GM20431 (cell line): ENCODE results near the gene NUDT16L1.
"Not testable (repeated sequence)": the region's sequence is repeated elsewhere in the genome, so short reads cannot be mapped to it uniquely, and the experiment has no call there.

Experiments
- in situ Hi-C: fragments of 300-500 bp; cut with MseI, MboI; formaldehyde crosslinking; loops from one replicate; pipeline ENCODE4 v1.15.0; 2020; ENCODE audit warnings: low sequenced_read_pairs; ENCODE audit not compliant: unreplicated experiment

NUDT16L1 gene

DNA sequence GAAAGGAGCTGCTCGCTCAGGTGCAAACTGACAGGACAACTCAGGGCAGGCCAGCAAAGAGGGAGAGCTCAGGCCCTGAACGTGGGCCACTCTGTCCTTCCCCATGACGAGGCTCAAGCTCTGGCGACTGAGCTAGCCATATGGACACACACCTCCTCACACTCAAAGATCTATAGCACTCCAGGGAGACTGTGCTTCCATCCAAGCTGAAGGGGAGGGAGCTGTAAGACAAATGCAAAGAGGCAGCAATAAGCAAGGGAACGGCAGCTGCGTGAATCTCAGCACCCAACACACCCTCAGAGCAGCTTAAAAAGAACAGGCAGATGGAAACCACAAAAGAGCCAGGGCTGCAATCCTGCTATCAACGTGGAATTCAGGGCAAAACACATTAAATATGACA is 13.5 kb downstream of the NUDT16L1 start:
- in situ Hi-C loops: no loop called here

DNA sequence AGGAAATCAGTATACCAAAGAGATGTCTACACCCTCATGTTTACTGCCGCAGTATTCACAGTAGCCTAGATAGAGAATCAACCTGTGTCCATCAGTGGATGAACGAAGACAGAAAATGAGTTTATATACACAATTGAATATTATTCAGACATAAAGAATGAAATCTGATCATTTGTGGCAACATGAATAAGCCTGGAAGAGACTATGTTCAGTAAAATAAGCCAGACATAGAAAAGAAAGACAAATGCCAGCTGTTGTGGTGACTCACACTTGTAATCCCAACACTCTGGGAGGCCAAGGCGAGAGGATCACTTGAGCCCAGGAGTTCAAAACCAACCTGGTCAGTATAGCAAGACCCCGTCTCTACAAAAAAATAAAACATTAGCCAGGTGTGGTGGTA is 16.1 kb downstream of the NUDT16L1 start:
- in situ Hi-C loops: no loop called here

DNA sequence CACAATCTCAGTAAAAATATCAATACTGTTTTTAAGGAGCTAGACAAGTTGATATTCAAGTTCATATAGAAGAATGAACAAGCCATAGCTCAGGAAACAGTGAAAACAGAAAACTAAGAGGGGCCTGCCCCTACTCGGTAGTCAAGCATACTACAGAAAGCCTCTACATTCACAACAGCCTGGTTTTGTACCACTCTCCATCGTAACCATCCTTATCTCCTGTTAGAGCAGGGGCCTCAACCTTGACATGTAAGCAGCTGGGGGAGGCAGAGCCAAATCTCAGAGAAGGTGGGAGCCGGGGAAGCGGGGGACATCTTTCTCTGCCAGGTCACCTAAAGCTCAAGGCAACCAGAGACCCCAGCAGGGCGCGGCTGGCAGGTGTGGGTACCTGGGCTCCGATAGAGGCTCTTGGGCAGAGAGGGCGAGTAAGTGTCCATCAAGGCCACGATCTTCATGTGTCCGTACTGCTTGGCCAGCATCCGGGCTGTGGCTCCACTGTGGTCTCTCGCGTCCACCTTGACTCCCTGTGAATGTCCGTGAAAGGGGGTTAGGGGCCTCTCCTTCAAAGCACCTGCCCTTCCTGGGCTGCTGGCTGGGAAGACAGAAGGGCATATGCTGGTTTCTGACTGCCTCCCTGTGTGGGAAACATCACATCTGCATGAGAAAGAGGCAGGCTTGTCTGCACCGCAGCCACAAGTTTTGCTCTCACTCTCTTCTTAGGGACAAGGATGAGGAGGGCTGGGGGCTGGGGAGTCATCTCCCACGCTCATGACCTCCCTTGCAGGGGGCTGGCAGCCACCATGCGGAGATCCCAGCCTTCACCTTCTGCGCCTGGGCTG is 20.5 kb downstream of the NUDT16L1 start:
- in situ Hi-C loops: no loop called here

DNA sequence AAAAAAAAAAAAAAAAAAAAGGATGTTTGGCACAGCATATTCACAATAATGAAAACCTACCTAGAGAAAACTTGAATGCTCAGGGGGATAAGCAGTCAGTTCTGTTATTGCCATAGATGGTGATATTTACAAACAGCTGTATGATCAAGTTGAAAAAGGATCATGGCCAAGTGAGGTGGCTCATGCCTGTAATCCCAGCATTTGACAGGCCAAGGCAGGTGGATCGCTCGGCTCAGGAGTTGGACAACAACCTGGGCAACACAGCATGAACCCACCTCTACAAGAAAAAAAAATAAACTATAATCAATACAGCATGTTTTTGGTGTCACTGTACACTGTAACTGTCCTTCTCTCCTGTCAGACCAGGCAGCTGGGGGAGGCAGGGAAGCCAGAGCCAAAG is 21.6 kb downstream of the NUDT16L1 start:
- in situ Hi-C loops: no loop called here

DNA sequence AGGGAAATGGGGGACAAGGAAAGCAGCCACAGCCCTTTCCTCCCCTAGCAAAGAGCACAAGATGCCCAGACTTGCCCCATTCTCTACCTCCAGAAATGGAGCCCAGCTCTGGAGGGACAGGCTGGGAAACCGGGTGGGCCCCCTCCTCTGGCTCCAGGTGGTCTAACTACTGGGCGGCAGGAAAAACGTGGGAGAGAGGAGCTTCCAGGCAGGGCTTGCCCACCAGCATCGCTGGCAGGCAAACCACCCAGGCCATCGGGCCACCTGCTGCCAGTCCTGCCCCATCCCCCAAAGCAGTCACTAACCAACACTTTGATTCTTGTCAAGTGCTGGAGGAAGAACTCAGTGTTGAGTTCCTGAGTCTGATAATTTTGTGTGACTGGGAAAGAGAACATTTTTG is 25.1 kb downstream of the NUDT16L1 start:
- in situ Hi-C loops: no loop called here

DNA sequence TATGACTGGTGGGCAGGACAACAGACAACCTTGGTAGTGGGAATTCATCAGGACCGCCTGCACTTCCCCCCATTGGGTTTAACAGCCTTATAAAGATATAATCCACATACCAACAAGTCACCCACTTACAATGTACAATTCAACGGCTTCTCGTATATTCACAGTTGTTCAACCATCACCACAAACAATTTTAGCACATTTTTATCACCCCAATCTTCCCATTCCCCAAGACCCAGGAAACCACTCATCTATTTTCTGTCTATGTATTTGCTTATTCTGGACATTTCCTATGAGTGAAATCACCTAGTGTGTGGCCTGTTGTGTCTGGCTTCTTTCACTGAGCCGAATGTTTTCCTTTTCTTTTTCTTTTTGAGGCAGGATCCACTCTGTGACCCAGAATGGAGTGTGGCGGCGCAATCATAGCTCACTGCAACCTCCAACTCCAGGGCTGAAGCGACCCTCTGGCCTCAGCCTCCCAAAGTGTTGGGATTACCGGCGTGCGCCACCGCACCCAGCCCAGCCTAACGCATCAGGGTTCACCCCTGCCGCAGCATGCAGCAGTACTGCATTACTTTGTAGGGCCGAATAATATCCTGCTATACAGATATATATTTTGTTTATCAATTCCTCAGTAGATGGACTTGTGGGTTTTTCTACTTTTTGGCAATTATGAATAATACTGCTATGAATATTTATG is 29.9 kb downstream of the NUDT16L1 start:
- in situ Hi-C loops: no loop called here

DNA sequence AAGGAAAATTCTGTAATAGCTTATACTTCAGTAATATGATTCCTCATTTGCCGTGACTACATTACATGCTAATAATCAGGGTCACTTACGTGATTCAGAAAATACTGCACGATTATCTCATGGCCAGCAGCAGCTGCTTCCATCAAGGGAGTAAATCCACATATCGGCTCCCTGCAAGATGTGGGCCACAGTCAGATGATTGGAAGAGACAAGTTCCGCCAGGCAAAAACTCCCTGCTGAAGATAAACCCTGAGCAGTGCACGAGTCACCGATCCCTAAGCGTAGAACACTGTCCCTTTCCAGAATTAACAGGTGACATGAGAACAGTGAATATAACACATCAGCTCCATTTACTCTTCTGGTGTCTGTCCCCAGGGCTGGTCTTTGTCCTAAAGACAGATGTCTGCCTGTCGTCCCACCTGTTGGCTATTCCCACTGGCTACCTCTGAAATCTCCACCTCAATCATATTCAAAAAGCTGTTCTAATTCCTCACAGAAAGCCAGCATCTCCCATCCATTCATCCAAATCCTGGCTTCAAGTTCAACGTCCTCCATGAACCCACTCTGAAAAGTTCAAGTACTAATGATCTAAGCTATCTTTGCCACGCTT is 31.4 kb downstream of the NUDT16L1 start:
- in situ Hi-C loops: no loop called here

DNA sequence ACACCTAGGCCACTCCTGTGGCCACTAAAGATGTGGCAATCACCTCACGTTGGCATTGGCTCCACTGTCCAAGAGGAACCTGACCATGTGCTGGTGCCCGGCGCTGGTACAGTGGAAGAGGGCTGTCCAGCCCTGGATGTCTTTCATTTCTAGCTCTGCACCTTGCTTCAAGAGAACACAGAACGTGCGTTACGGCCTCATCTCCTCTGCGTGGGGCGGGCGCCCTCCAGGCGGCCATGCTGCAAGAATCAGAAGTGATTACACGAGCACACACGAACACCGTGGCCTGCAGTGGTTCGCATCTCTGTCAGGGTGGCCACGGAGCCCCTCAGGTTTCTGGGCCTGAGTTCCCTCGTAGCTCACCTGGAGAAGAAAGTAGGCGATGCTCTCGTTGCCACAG is 33.3 kb downstream of the NUDT16L1 start:
- in situ Hi-C loops: no loop called here

DNA sequence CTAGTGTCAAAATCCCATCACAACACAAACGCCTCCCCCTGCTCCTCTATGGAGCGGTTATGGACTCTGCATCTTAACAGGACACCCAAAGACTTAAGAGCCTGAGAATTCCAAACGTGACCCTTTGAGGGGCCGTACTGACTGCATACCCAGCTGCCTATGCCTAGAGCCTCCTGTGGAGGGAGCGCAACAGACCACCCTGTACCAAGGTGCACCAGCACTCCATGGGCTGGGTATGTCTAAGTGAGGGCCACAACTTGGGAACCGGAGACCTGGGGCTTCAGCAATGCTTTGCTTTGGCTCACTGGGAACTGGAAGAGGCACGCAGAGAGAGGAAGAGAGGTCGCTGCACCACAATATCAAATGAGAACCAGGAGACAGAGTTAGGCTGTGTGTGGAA is 35.3 kb downstream of the NUDT16L1 start:
- in situ Hi-C loops: no loop called here

DNA sequence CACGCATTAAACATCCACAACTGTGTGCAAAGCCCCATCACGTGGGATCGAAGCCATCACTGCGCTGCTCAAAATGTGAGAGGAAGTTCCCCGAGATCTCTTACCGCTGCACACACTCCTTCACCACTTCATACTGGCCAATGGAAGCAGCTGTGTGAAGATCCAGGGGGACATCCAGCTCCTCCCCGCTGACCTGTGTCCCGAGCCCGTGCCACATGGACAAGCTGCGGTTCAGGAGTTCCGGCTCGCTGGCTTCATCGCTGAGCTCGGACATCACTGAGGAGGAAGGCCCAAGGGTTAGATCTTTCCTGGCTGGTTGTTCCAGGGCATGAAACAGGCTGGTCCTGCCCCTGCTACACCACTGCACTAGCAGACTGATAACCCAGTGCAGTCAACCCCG is 36.5 kb downstream of the NUDT16L1 start:
- in situ Hi-C loops: no loop called here

DNA sequence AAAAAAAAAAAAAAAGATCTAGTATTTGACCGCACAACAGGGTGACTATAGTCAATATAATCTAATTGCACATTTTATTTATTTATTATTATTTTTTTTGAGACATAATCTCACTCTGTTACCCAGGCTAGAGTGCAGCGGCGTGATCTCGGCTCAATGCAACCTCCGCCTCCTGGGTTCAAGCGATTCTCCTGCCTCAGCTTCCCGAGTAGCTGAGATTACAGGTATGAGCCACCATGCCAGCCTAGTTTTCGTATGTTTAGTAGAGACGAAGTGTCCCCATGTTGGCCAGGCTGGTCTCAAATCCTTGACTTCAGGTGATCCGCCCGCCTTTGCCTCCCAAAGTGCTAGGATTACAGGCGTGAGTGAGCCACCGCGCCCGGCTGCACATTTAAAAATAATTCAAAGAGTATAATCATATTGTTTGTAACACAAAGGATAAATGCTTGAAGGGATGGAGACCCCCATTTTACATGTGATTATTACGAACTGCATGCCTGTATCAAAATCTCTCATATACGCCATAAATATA is 39.9 kb downstream of the NUDT16L1 start:
- in situ Hi-C loops: no loop called here

DNA sequence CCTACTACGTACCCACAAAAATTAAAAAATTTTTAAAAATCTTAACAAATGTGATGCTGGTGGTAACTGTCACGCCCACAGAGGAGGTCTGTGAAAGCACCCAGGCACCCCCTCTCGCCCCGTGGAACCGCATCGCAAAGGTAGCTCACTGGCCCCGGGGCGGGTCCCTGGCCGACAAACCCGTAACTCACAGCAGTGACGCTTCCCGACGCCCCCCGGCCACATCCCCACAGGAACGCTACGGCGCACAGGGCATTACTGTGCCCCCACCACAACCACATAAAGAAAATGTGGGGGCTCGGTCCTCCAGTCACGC is 40.3 kb downstream of the NUDT16L1 start:
- in situ Hi-C loops: no loop called here

DNA sequence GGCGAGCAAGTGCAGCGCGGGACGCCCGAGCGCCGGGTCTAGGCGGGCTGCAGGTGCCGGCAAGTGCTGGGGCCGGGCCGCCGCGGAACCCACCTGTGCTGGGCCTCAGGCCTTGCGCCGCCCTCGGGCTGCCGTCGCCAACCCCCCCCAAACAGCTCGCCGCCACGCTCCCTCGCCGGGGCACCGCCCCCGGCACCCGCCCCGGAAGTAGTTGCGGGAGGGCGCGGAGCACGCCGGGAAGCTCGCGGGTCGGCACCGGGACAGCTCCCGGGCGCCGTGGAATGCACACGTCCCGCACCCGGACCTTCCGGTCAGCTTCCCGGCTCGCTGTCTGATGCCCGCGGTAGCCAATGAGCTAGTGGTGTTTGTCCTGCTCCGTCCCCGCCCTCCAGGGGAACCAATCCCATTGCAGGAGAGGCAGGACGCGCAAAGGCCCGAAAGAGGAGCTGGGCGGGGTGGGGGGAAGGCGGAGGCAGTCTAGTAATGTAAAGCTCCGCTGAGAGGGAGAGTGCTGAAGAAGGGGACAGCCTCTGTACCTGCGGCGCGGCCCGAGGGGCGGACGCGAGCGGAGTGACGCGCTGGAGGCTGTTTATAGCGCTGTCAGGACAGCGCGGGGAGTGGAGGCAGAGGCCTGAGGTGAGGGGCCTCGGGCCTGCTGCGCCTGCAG is 40.8 kb downstream of the NUDT16L1 start, which contains the start of the genes ANKS3 and DNAAF8:
ANKS3 (minus strand) TSS at position 209 of the 667 bp plus-strand sequence. CDS start 4,122 bp downstream, outside the sequence.
DNAAF8 (plus strand) TSS at position 475 of the 667 bp plus-strand sequence. CDS start 1,978 bp downstream, outside the sequence.
- in situ Hi-C loops: no loop called here

DNA sequence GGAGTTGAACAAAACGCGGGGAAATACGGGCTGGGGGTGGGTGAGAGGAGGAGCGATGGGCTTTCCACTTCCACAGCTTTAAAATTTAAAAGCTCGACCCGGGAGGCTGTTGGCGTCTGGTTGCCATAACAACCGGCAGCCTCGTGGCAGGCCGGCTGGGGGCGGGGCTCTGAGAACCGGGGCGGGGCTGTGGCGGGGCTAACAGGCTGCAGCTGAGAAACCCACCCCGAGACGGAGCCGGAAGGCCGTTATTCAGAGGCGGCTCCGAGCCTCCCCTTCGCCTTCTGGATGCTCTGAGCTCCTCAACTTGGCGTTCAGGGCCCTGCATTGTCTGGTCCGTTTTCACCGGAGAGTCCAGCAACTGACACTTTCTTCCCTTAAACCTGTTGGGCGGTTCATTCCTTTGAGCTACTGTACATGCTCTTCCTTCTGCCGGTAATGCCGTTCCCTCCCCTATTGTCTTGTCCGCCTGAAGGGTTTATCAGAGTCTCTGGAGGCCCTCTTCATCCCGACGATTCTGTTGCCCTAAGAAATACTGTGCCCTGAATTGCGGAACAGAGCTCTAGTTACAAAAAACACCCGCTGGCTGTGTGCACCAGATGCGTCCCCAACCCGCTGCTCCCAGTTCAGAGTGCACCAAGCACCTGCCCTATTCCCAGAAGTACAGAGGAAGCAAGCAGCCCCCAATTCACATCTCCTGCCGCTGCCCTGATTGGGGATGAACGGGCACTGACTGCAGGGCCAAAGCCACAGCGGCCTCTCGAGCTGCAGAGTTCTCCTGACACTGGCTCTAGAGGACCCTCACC is 41.6 kb downstream of the NUDT16L1 start:
- in situ Hi-C loops: no loop called here

DNA sequence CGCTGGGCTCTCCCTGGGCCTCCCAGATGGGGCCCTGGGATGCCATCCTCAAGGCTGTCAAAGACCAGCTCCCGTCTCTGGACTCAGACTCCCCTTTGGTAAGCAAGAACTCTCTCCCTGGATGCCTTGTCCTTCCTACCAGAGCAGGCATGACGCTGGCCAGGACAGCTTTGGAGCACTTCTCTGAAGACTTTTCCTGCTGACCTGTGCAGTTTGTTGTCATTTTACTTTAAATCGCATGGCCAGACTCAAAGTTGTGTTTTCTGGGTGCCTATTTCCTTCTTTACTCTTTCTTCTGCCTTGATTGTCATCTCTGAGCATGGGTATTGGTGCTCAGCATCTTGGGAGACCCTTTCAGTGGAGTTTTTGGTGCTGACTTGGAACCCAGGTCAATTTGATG is 43.2 kb downstream of the NUDT16L1 start:
- in situ Hi-C loops: no loop called here

DNA sequence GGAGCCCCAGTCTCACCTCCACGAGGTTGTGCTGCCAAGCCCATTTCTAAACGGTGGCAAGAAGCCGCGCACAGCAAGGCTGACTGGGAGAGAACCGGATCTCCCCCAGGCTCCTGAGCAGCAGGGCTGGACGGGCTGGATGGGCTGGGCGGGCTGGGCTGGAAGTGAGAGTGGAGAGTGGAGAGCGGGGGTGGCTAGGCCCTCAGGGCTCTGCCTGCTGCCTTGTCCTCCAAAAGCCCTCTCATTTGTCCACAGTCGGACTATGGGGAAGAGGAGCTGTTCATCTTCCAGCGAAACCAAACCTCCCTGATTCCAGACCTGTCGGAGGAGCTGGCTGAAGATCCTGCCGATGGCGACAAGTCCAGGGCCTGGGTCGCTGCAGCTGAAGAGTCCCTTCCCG is 44.2 kb downstream of the NUDT16L1 start:
- in situ Hi-C loops: no loop called here

DNA sequence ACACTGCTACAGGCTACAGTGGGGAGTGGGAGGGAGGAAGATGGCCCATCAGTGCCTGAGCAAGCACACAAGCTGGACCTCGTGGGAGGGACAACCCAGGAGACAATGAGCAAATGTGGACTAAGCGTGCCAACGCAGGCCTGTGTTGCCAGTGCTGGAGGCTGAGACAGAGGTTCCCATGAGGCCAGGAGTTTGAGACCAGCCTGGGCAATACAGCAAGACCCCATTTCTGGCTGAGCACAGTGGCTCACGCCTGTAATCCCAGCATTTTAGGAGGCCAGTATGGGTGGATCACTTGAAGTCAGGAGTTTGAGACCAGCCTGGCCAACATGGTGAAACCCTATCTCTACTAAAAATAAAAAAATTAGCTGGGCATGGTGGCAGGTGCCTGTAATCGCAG is 45.0 kb downstream of the NUDT16L1 start:
- in situ Hi-C loops: not testable (repeated sequence)

DNA sequence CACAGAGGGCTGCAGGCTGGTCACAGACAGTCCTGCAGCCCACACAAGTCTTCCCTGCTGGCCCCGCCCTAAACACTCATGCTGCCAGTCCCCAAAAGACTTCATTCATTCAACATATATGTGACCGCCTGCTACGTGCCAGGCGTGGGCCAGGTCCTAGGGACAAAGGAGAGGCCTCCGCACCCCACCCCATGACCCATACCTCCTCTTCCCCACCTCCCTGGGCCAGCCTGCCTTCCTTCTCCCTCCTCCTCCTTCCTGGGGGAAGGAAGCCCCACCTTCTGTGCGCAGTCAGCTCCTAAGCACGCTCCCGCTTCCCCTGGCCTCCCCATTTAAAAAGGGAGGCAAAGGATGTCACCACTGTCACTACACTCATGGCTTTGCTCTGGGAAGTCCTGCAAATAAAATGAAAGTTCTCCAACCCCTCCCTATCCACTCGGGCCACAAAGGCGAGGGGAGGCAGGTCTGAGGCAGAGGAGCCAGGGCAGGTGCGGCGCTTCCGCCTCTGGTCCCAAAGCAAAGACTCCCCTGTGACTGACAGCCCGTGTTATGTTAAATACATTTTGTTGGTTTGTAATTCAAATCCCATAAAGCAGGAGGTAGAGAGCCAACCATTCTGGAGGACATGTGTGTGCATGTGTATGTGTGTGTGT is 50.0 kb downstream of the NUDT16L1 start:
- in situ Hi-C loops: no loop called here
